H1 (cell line): ENCODE measurements around the gene ZFP91. TPM values are rescaled to one million over a fixed set of nuclear protein-coding genes. Genes with fewer than 3 reads are reported as not detected.

ENCODE experiments used
- CTCF ChIA-PET: fragments of 300-600 bp; sonication (Branson Sonifier 250); formaldehyde crosslinking; loops from one replicate; lab custom pipeline; 2021; ENCODE audit not compliant: partially characterized antibody; lab: Charles Lee
- POLR2A ChIA-PET: fragments of 300-600 bp; sonication (Branson Sonifier 250); formaldehyde crosslinking; loops from one replicate; lab custom pipeline; 2021; ENCODE audit warnings: inconsistent platforms; ENCODE audit not compliant: partially characterized antibody; lab: Charles Lee
- DNase-seq, 2 experiments: peaks; one replicate each; pipeline versions ENCODE4 v3.0.0 to v3.0.0-alpha.2; 2010 to 2022; ENCODE audit warnings: low spot score in 2 of 2, low read depth in 1 of 2, mixed read lengths in 1 of 2
- FAIRE-seq: peaks from 2 replicates; lab custom pipeline; 2011; peaks lifted over from hg19 to GRCh38; lab: Jason Lieb, UNC
- H2AFZ ChIP-seq: 2 replicates; pipeline ENCODE4 v1.8.1; 2012; ENCODE audit warnings: low read length, inconsistent platforms
- H2AK5ac ChIP-seq: 2 replicates; pipeline ENCODE4 v1.6.1; 2013; ENCODE audit warnings: low read depth, low read length
- H2BK120ac ChIP-seq: replicated peaks from 2 replicates; pipeline ENCODE3; 2013; ENCODE audit warnings: low read depth, low read length, inconsistent platforms
- H2BK12ac ChIP-seq: 2 replicates; pipeline ENCODE4 v1.6.1; 2013; ENCODE audit warnings: low read depth, low read length
- H2BK15ac ChIP-seq: 2 replicates; pipeline ENCODE4 v1.6.1; 2013; ENCODE audit warnings: low read length
- H2BK20ac ChIP-seq: 2 replicates; pipeline ENCODE4 v1.6.1; 2013; ENCODE audit warnings: low read length
- H2BK5ac ChIP-seq: 2 replicates; pipeline ENCODE4 v1.6.1; 2013; ENCODE audit warnings: low read depth, low read length
- H3K14ac ChIP-seq: 2 replicates; pipeline ENCODE4 v1.6.1; 2013; ENCODE audit warnings: inconsistent platforms; ENCODE audit not compliant: insufficient read length
- H3K18ac ChIP-seq: 2 replicates; pipeline ENCODE4 v1.6.1; 2013; ENCODE audit warnings: low read length; ENCODE audit errors: extremely low read depth
- H3K23ac ChIP-seq: 2 replicates; pipeline ENCODE4 v1.6.1; 2013; ENCODE audit warnings: inconsistent platforms; ENCODE audit not compliant: insufficient read length
- H3K23me2 ChIP-seq: 2 replicates; pipeline ENCODE4 v1.6.1; 2013; ENCODE audit warnings: low read depth, low read length
- H3K27ac ChIP-seq: 2 replicates; pipeline ENCODE4 v1.6.1; 2011; ENCODE audit warnings: low read depth, low read length, inconsistent platforms
- H3K27me3 ChIP-seq, 4 experiments: replicated peaks in 1 of 4; 1 replicate in 1 of 4; 2 replicates in 3 of 4; pipeline versions ENCODE4 v1.6.1 to v1.8.1; 2011 to 2013; ENCODE audit warnings: low read length in 3 of 4, mild to moderate bottlenecking in 3 of 4, inconsistent platforms in 2 of 4, mixed read lengths in 2 of 4, moderate library complexity in 1 of 4; ENCODE audit not compliant: control insufficient read depth in 3 of 4, insufficient read depth in 3 of 4; ENCODE audit errors: extremely low read depth in 1 of 4
- H3K36me3 ChIP-seq, 4 experiments: 2 replicates each; pipeline versions ENCODE4 v1.6.1 to v1.8.1; 2011 to 2013; ENCODE audit warnings: mild to moderate bottlenecking in 4 of 4, low read length in 3 of 4, moderate library complexity in 2 of 4, control low read depth in 1 of 4, inconsistent platforms in 1 of 4; ENCODE audit not compliant: insufficient read depth in 4 of 4, control insufficient read depth in 2 of 4
- H3K4ac ChIP-seq: replicated peaks from 2 replicates; pipeline ENCODE3; 2013; ENCODE audit warnings: low read length, low read depth, mixed read lengths, inconsistent platforms; ENCODE audit not compliant: insufficient read length
- H3K4me1 ChIP-seq, 4 experiments: replicated peaks in 1 of 4; 1 replicate in 1 of 4; 2 replicates in 3 of 4; pipeline versions ENCODE4 v1.6.1 to v1.8.1; 2011 to 2013; ENCODE audit warnings: low read length in 3 of 4, inconsistent platforms in 2 of 4, mixed read lengths in 1 of 4; ENCODE audit not compliant: insufficient read depth in 4 of 4, control insufficient read depth in 3 of 4
- H3K4me2 ChIP-seq, 2 experiments: 2 replicates each; pipeline versions ENCODE4 v1.6.1 to v1.8.1; 2011 to 2013; ENCODE audit warnings: low read depth in 2 of 2, low read length in 2 of 2, control low read depth in 1 of 2, inconsistent platforms in 1 of 2, mild to moderate bottlenecking in 1 of 2; ENCODE audit not compliant: insufficient read depth in 1 of 2
- H3K4me3 ChIP-seq, 4 experiments: fragments of 200-600, 300-600 bp in 1 of 4; sonication (generic), shearing (Covaris generic), sonication (Bioruptor Twin) in 1 of 4; 2 replicates each; pipeline versions ENCODE4 v1.5.1 to v1.8.1; 2011 to 2016; ENCODE audit warnings: low read length in 4 of 4, low read depth in 3 of 4, control low read depth in 2 of 4, inconsistent platforms in 2 of 4, mild to moderate bottlenecking in 2 of 4, mixed read lengths in 1 of 4, moderate library complexity in 1 of 4; ENCODE audit not compliant: insufficient read depth in 2 of 4; ENCODE audit errors: extremely low read depth in 1 of 4
- H3K56ac ChIP-seq: replicated peaks from 2 replicates; pipeline ENCODE3; 2013; ENCODE audit warnings: low read depth, mild to moderate bottlenecking, mixed read lengths, low read length, inconsistent platforms; ENCODE audit not compliant: insufficient read length
- H3K79me1 ChIP-seq: 2 replicates; pipeline ENCODE4 v1.6.1; 2013; ENCODE audit warnings: low read depth, low read length, control low read depth
- H3K79me2 ChIP-seq, 2 experiments: 2 replicates each; pipeline versions ENCODE4 v1.6.1 to v1.8.1; 2012 to 2013; ENCODE audit warnings: low read length in 2 of 2, mild to moderate bottlenecking in 2 of 2, inconsistent platforms in 1 of 2; ENCODE audit not compliant: insufficient read depth in 2 of 2, control insufficient read depth in 1 of 2
- H3K9ac ChIP-seq, 4 experiments: replicated peaks in 1 of 4; 1 replicate in 1 of 4; 2 replicates in 3 of 4; pipeline versions ENCODE4 v1.6.1 to v1.8.1; 2011 to 2013; ENCODE audit warnings: low read depth in 3 of 4, low read length in 3 of 4, control low read depth in 2 of 4, mild to moderate bottlenecking in 2 of 4, moderate library complexity in 2 of 4, inconsistent platforms in 1 of 4; ENCODE audit errors: extremely low read depth in 1 of 4
- H3K9me3 ChIP-seq, 2 experiments: 2 replicates each; pipeline versions ENCODE4 v1.6.1 to v1.8.1; 2012 to 2013; ENCODE audit warnings: mild to moderate bottlenecking in 2 of 2, moderate library complexity in 2 of 2, control low read depth in 1 of 2, inconsistent platforms in 1 of 2, low read depth in 1 of 2, low read length in 1 of 2, mixed read lengths in 1 of 2; ENCODE audit not compliant: insufficient read depth in 2 of 2
- H4K20me1 ChIP-seq, 2 experiments: replicated peaks in 1 of 2; 2 replicates each; pipeline versions ENCODE3 to v1.8.1; 2011 to 2013; ENCODE audit warnings: inconsistent platforms in 2 of 2, low read length in 2 of 2, mild to moderate bottlenecking in 1 of 2; ENCODE audit not compliant: insufficient read depth in 2 of 2, control insufficient read depth in 1 of 2
- H4K5ac ChIP-seq: 2 replicates; pipeline ENCODE4 v1.6.1; 2013; ENCODE audit warnings: low read length, low read depth, mixed read lengths, inconsistent platforms; ENCODE audit not compliant: insufficient read length
- H4K8ac ChIP-seq: 2 replicates; pipeline ENCODE4 v1.8.0; 2013; ENCODE audit warnings: mild to moderate bottlenecking, moderate library complexity, low read length, inconsistent platforms; ENCODE audit not compliant: insufficient read depth; ENCODE audit errors: extremely low read depth
- H4K91ac ChIP-seq: replicated peaks from 2 replicates; pipeline ENCODE3; 2013; ENCODE audit warnings: low read length, mixed read lengths, inconsistent platforms; ENCODE audit not compliant: insufficient read length
- CREB1 ChIP-seq: IDR thresholded peaks from 2 replicates; pipeline ENCODE4 v1.6.1; 2012; ENCODE audit warnings: inconsistent platforms
- E2F6 ChIP-seq: IDR thresholded peaks from 2 replicates; pipeline ENCODE4 v1.6.1; 2012; ENCODE audit warnings: inconsistent platforms
- JUND ChIP-seq: IDR thresholded peaks from 2 replicates; pipeline ENCODE4 v1.6.1; 2011; ENCODE audit warnings: mild to moderate bottlenecking, improper control_type of control experiment, low read length
- KDM1A ChIP-seq: fragments of 200-600, 300-600 bp; sonication (generic); IDR thresholded peaks from 2 replicates; pipeline ENCODE4 v1.7.1; 2016; ENCODE audit warnings: mild to moderate bottlenecking, low read length, borderline replicate concordance
- KDM4A ChIP-seq: IDR thresholded peaks from one replicate; pipeline ENCODE4 v1.7.1; 2012; ENCODE audit warnings: low read depth, mild to moderate bottlenecking, moderate library complexity, low read length, inconsistent platforms; ENCODE audit not compliant: severe bottlenecking
- PHF8 ChIP-seq: fragments of 200-600 bp; sonication (generic); conservative IDR thresholded peaks from 2 replicates; pipeline ENCODE4 v1.7.1; 2012; ENCODE audit warnings: low read depth, mild to moderate bottlenecking, inconsistent platforms, low read length, moderate library complexity
- SAP30 ChIP-seq: fragments of 300-600 bp; sonication (generic); IDR thresholded peaks from 2 replicates; pipeline ENCODE4 v1.7.1; 2012; ENCODE audit warnings: low read length, moderate library complexity, mild to moderate bottlenecking, inconsistent platforms; ENCODE audit not compliant: insufficient read depth, insufficient replicate concordance
- SIN3A ChIP-seq, 2 experiments: IDR thresholded peaks in 1 of 2; conservative IDR thresholded peaks in 1 of 2; 2 replicates each; pipeline ENCODE4 v1.6.1; 2011 to 2012; ENCODE audit warnings: low read length in 2 of 2, improper control_type of control experiment in 1 of 2, low read depth in 1 of 2, mild to moderate bottlenecking in 1 of 2
- SRF ChIP-seq: IDR thresholded peaks from 2 replicates; pipeline ENCODE4 v1.6.1; 2011; ENCODE audit warnings: mild to moderate bottlenecking, low read depth, low read length, moderate library complexity
- TAF1 ChIP-seq: IDR thresholded peaks from 2 replicates; pipeline ENCODE4 v1.6.1; 2011; ENCODE audit warnings: mild to moderate bottlenecking, low read depth, low read length
- TAF7 ChIP-seq: optimal IDR thresholded peaks from 2 replicates; pipeline ENCODE3; 2011; ENCODE audit warnings: low read depth, mild to moderate bottlenecking, inconsistent platforms, low read length, moderate library complexity, borderline replicate concordance
- WGBS, 2 experiments: shearing (Covaris generic) in 1 of 2; methylation state at CpG; one replicate each; pipeline versions ENCODE4 v1.1.6 to v1.1.7; 2013 to 2015; ENCODE audit warnings: low lambda C conversion rate in 2 of 2, mixed read lengths in 2 of 2, inconsistent platforms in 1 of 2, low coverage in 1 of 2, missing lambda C conversion rate in 1 of 2; ENCODE audit not compliant: insufficient replicate concordance in 2 of 2, insufficient coverage in 1 of 2, insufficient read length in 1 of 2; ENCODE audit errors: extremely low coverage in 1 of 2, missing lambda C conversion rate in 1 of 2; 5-methylcytosine and 5-hydroxymethylcytosine counted together
- polyA plus RNA-seq, 7 experiments: library from polyadenylated mRNA; depleted of rRNA in 3 of 7; stranded (reverse) in 5 of 7; unstranded in 2 of 7; fragments of >200 nt in 5 of 7; fragments of 200-250 nt in 2 of 7; gene quantifications; 1 replicate in 5 of 7; 2 replicates in 1 of 7; 4 replicates in 1 of 7; pipeline versions ENCODE4 v1.2.1 to v1.2.3, GENCODE V29; 2011 to 2013; ENCODE audit warnings: missing spikeins in 2 of 7, mixed read lengths in 2 of 7
- total RNA-seq: library from RNA; stranded (reverse); fragmentation: NEBNext Ultra II Directional; extraction: Animal tissue kit (Norgen Biotek cat#: 25700); gene quantifications from 2 replicates; pipeline ENCODE4 v1.2.1, GENCODE V29; 2021

ZFP91 gene
- total and polyA plus RNA-seq, 2 of the 8 experiments (the other 6 are each of a cell fraction or from before 2014, with no cell fraction given) = 10.7 to 29.0 TPM

GRCh38 chr11:58577555-58578135, 1.2 kb upstream of the ZFP91 start:
- Histone ChIP-seq H3K23me2 (no peaks in the 10 kb centered on the region), H2BK15ac (no peak overlapping the region), H2AFZ (peak overlapping the region; percentile 44), H2BK120ac (no peak overlapping the region), H3K36me3 (peaks cover 0 to 7% (median 0%) of the 10 kb centered on the region in 4 experiments; a peak in 1 of 8 replicates), H2BK20ac (no peak overlapping the region), H3K4me1 (peaks cover 0 to 2% (median 2%) of the 10 kb centered on the region in 4 experiments; a peak in 4 of 7 replicates), H3K23ac (no peak overlapping the region), H3K79me1 (no peaks in the 10 kb centered on the region), H3K56ac (peak overlapping the region; percentile 75), H4K91ac (peak overlapping the region; percentile 41), H3K27ac (peak overlapping the region; percentile 79), H3K27me3 (no peaks in the 10 kb centered on the region), H3K9me3 (no peaks in the 10 kb centered on the region), H3K79me2 (peaks cover 9 to 32% of the 10 kb centered on the region in 2 experiments; a peak in 3 of 4 replicates), H3K4ac (peak overlapping the region; percentile 27), H2BK5ac (peak overlapping the region; percentile 89), H2BK12ac (no peak overlapping the region), H3K9ac (peak overlapping the region in 3 of 4 experiments; percentile 80 to 100 (median 90); a peak in 6 of 7 replicates), H4K5ac (peak overlapping the region; percentile 64), H3K4me3 (peak overlapping the region; percentile 96 to 100 (median 98)), H3K18ac (no peak overlapping the region; the same call in 1 of the 2 replicates), H3K14ac (no peak overlapping the region), H4K20me1 (peaks cover 0 to 3% of the 10 kb centered on the region in 2 experiments), H3K4me2 (peak overlapping the region; percentile 78 to 82), H2AK5ac (no peak overlapping the region), H4K8ac (peak overlapping the region; percentile 87; the same call in 1 of the 2 replicates)
- FAIRE-seq (no peak), DNase-seq (peak in 1 of 2 experiments; percentile 74)
- CTCF ChIA-PET = interaction anchor here (0.6 to 3.1 kb wide), 7 partner anchors 10 to 571 kb away, joined by 3 to 26 read pairs (median 4); no protein-coding TSS in a partner anchor
- WGBS, 2 experiments = 3% methylated on average over 21 of the region's 21 CpGs; no CpG with 5 or more reads in 1 of the 2 experiments
- POLR2A ChIA-PET = interaction anchor here (0.6 to 2.0 kb wide), 17 partner anchors 9 to 1314 kb away, joined by 3 to 13 read pairs (median 3); no protein-coding TSS in a partner anchor
- no peak for TF ChIP-seq E2F6
- no peak for TF ChIP-seq CREB1
- TF ChIP-seq SIN3A (conservative IDR thresholded peaks at IDR 0.05 in 1 of 2, IDR thresholded peaks at IDR 0.05 in 1 of 2; ENCODE audit: low read depth in 1 of 2, low read length in 2 of 2) = peak; percentile 55 to 72; a peak in 2 of 4 replicates
- TF ChIP-seq PHF8 = peak; percentile 42; the same call in 1 of the 2 replicates
- TF ChIP-seq TAF7 = peak; percentile 64
- TF ChIP-seq JUND = peak; percentile 69
- TF ChIP-seq KDM1A = no peak
- TF ChIP-seq KDM4A = peak; percentile 15
- no peak for TF ChIP-seq SAP30
- TF ChIP-seq TAF1 = peak; percentile 76
- TF ChIP-seq SRF = no peak
